Mesenchymal stem cell (in vitro differentiated cells and primary cell): ENCODE data around the gene KRTAP29-1.

Experiments used
- DNase-seq: peaks from one replicate; pipeline ENCODE4 v3.0.0-alpha.2; 2013
- H2AFZ ChIP-seq: one replicate; pipeline ENCODE4 v1.6.1; 2013; ENCODE audit warnings: low read depth, mild to moderate bottlenecking, control low read depth, inconsistent platforms, low read length, moderate library complexity
- H2AK5ac ChIP-seq: 2 replicates; pipeline ENCODE4 v1.6.1; 2013; ENCODE audit warnings: low read length, moderate library complexity, mild to moderate bottlenecking, inconsistent platforms; ENCODE audit not compliant: severe bottlenecking
- H2BK120ac ChIP-seq: one replicate; pipeline ENCODE4 v1.6.1; 2013; ENCODE audit warnings: low read depth, mild to moderate bottlenecking, inconsistent platforms, low read length, moderate library complexity
- H2BK12ac ChIP-seq, 2 experiments: one replicate each; pipeline ENCODE4 v1.6.1; 2013; ENCODE audit warnings: inconsistent platforms in 2 of 2, low read length in 2 of 2, mild to moderate bottlenecking in 2 of 2, moderate library complexity in 2 of 2, control low read depth in 1 of 2
- H2BK15ac ChIP-seq: one replicate; pipeline ENCODE4 v1.6.1; 2013; ENCODE audit warnings: mild to moderate bottlenecking, low read depth, inconsistent platforms; ENCODE audit not compliant: poor library complexity, severe bottlenecking
- H2BK5ac ChIP-seq: 2 replicates; pipeline ENCODE4 v1.6.1; 2013; ENCODE audit warnings: low read depth, mild to moderate bottlenecking, low read length, control low read depth, inconsistent platforms; ENCODE audit not compliant: poor library complexity, severe bottlenecking
- H3K14ac ChIP-seq, 2 experiments: one replicate each; pipeline ENCODE4 v1.6.1; 2013; ENCODE audit warnings: inconsistent platforms in 2 of 2, low read length in 2 of 2, control low read depth in 1 of 2, mild to moderate bottlenecking in 1 of 2, moderate library complexity in 1 of 2
- H3K18ac ChIP-seq, 2 experiments: one replicate each; pipeline ENCODE4 v1.6.1; 2013; ENCODE audit warnings: inconsistent platforms in 2 of 2, low read length in 2 of 2, control low read depth in 1 of 2, low read depth in 1 of 2, mild to moderate bottlenecking in 1 of 2
- H3K23ac ChIP-seq, 2 experiments: one replicate each; pipeline ENCODE4 v1.6.1; 2013; ENCODE audit warnings: inconsistent platforms in 2 of 2, low read length in 2 of 2, mild to moderate bottlenecking in 2 of 2, moderate library complexity in 2 of 2, control low read depth in 1 of 2
- H3K27ac ChIP-seq: 2 replicates; pipeline ENCODE4 v1.5.1; 2013; ENCODE audit warnings: mild to moderate bottlenecking, moderate library complexity, low read length, control low read depth, inconsistent platforms; ENCODE audit not compliant: poor library complexity, severe bottlenecking
- H3K27me3 ChIP-seq, 2 experiments: 2 replicates each; pipeline versions ENCODE4 v1.6.1 to v1.7.0; 2013; ENCODE audit warnings: low read length in 2 of 2, mild to moderate bottlenecking in 2 of 2, moderate library complexity in 2 of 2, control low read depth in 1 of 2, inconsistent platforms in 1 of 2; ENCODE audit not compliant: control insufficient read depth in 1 of 2, insufficient read depth in 1 of 2
- H3K36me3 ChIP-seq, 2 experiments: 2 replicates each; pipeline versions ENCODE4 v1.6.1 to v1.7.0; 2013; ENCODE audit warnings: low read length in 2 of 2, control low read depth in 1 of 2, inconsistent platforms in 1 of 2, low read depth in 1 of 2, mild to moderate bottlenecking in 1 of 2; ENCODE audit not compliant: insufficient read depth in 2 of 2, control insufficient read depth in 1 of 2
- H3K4ac ChIP-seq, 2 experiments: one replicate each; pipeline ENCODE4 v1.6.1; 2013; ENCODE audit warnings: inconsistent platforms in 2 of 2, low read length in 2 of 2, mild to moderate bottlenecking in 2 of 2, moderate library complexity in 2 of 2, control low read depth in 1 of 2, low read depth in 1 of 2
- H3K4me1 ChIP-seq: 2 replicates; pipeline ENCODE4 v1.6.1; 2013; ENCODE audit warnings: low read depth, low read length, control low read depth; ENCODE audit not compliant: control insufficient read depth, insufficient read depth
- H3K4me2 ChIP-seq: 2 replicates; pipeline ENCODE4 v1.6.1; 2013; ENCODE audit warnings: low read length, mild to moderate bottlenecking, inconsistent platforms; ENCODE audit not compliant: poor library complexity, severe bottlenecking
- H3K4me3 ChIP-seq, 2 experiments: 2 replicates each; pipeline versions ENCODE4 v1.5.1 to v1.7.0; 2013; ENCODE audit warnings: low read length in 2 of 2, mild to moderate bottlenecking in 2 of 2, control low read depth in 1 of 2, low read depth in 1 of 2; ENCODE audit not compliant: insufficient read depth in 1 of 2
- H3K79me1 ChIP-seq: replicated peaks from 2 replicates; pipeline ENCODE4 v1.6.1; 2013; ENCODE audit warnings: mild to moderate bottlenecking, control low read depth, low read length, inconsistent platforms; ENCODE audit not compliant: poor library complexity, severe bottlenecking
- H3K9ac ChIP-seq: 2 replicates; pipeline ENCODE4 v1.7.0; 2013; ENCODE audit warnings: mild to moderate bottlenecking, low read length, moderate library complexity
- H3K9me3 ChIP-seq: 2 replicates; pipeline ENCODE4 v1.7.0; 2013; ENCODE audit warnings: mild to moderate bottlenecking, low read length; ENCODE audit not compliant: control insufficient read depth
- H4K8ac ChIP-seq: one replicate; pipeline ENCODE4 v1.6.1; 2013; ENCODE audit warnings: inconsistent platforms, mild to moderate bottlenecking, low read length, moderate library complexity
- H4K91ac ChIP-seq: one replicate; pipeline ENCODE4 v1.6.1; 2013; ENCODE audit warnings: mild to moderate bottlenecking, low read length, inconsistent platforms
- WGBS: methylation state at CpG from one replicate; pipeline ENCODE4 v1.1.7; 2013; ENCODE audit warnings: mixed read lengths; 5-methylcytosine and 5-hydroxymethylcytosine counted together

The KRTAP29-1 gene

DNA sequence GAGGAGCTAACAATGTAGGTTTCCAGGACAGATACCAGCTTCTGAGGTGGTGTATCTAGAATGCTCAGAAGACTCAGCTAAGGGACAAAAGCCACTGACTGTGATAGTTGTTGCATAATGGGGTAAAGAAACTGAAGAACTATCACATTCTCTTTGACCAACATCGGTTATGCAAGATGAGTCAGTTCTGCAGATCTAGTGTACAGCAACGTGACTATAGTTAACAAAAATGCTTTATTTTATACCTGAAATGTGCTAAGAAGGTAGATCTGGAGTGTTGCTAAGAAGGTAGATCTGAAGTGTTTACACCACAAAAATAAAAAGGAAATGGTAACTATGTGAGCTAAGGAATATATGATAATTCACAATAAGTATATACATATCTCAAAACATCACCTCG is 34.9 kb downstream of the KRTAP29-1 start:
- no peak overlapping the region for H2AFZ ChIP-seq
- H2BK12ac ChIP-seq, result no peak overlapping the region
- H3K14ac ChIP-seq, result no peak overlapping the region
- no peaks in the 10 kb centered on the region for H3K79me1 ChIP-seq
- H3K4me2 ChIP-seq, result no peak overlapping the region
- no peak overlapping the region for H3K9ac ChIP-seq
- no peak overlapping the region for H3K27ac ChIP-seq
- no peak overlapping the region for H4K8ac ChIP-seq
- H3K4me3 ChIP-seq, result no peak overlapping the region
- no CpG with 5 or more reads among the region's 3 CpGs for WGBS
- H3K27me3 ChIP-seq, result peaks cover 0 to 21% of the 10 kb centered on the region in 2 experiments
- no peak overlapping the region for H2AK5ac ChIP-seq
- H3K9me3 ChIP-seq, result no peaks in the 10 kb centered on the region
- no peak overlapping the region for H4K91ac ChIP-seq
- no peak overlapping the region for H2BK15ac ChIP-seq
- no peak overlapping the region for H2BK5ac ChIP-seq
- no peaks in the 10 kb centered on the region for H3K36me3 ChIP-seq
- DNase-seq, result no peak
- no peak overlapping the region for H2BK120ac ChIP-seq
- H3K4ac ChIP-seq, result no peak overlapping the region
- no peak overlapping the region for H3K23ac ChIP-seq
- H3K4me1 ChIP-seq, result no peaks in the 10 kb centered on the region
- no peak overlapping the region for H3K18ac ChIP-seq

DNA sequence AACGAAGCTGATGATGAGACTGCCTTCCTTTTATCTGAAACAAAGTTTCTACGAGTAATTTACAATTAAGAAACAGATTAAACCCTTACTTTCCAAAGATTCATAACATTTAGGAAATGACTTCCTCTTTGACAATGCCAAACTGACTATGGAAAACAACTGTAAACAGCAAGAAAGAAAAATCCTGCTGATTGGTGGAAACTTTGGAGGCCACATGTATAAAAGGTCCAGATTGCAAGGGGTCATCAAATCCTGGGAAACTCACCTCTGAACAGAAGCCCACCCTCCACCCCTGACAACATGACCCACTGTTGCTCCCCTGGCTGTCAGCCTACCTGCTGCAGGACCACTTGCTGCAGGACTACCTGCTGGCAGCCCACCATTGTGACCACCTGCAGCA is 37.6 kb downstream of the KRTAP29-1 start, which contains the start of gene KRTAP9-6:
TSS of gene KRTAP9-6 (plus strand) at position 301 of the 400 bp plus-strand sequence. CDS start at position 301, 0 bp downstream.
- Histone ChIP-seq H2BK120ac (no peak within 1 kb of the TSS), H3K4me3 (no peak within 1 kb of the TSS), H4K91ac (no peak within 1 kb of the TSS), H3K79me1 (no peaks in the 10 kb centered on the region), H3K27ac (no peak within 1 kb of the TSS), H3K4me1 (no peaks in the 10 kb centered on the region), H3K23ac (no peak within 1 kb of the TSS), H3K4me2 (no peak within 1 kb of the TSS), H3K27me3 (peaks cover 0 to 22% of the 10 kb centered on the region in 2 experiments), H2BK12ac (no peak within 1 kb of the TSS), H3K4ac (no peak within 1 kb of the TSS), H3K14ac (no peak within 1 kb of the TSS), H2BK5ac (no peak within 1 kb of the TSS), H3K18ac (no peak within 1 kb of the TSS), H3K9me3 (no peaks in the 10 kb centered on the region), H4K8ac (no peak within 1 kb of the TSS), H3K9ac (no peak within 1 kb of the TSS), H2BK15ac (no peak within 1 kb of the TSS), H2AFZ (no peak within 1 kb of the TSS), H3K36me3 (no peaks in the 10 kb centered on the region), H2AK5ac (no peak within 1 kb of the TSS)
- no peak for DNase-seq
- WGBS, result 64% methylated on average over 2 of the region's 2 CpGs

DNA sequence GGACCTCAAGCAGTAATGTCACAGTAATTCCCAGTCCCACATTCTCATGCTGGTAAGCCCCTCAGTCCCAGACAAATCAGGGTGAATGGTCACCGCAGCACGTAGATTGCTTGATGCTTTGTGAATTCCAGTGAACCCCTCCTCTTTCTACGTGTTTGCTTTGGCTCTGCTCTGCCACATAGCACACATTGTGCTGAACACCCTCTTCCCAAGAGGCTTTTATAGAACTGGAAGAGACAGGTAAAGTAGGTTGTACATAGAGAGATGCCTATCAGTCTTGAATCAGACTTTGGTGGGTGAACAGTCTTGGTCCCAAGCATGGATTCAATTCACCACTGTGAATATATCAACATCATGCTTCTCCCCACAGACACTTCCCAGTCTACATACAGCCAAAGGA is 38.1 kb downstream of the KRTAP29-1 start:
- Histone ChIP-seq H3K36me3 (no peaks in the 10 kb centered on the region), H2BK5ac (no peak overlapping the region), H3K4ac (no peak overlapping the region), H3K9ac (no peak overlapping the region), H2BK120ac (no peak overlapping the region), H3K9me3 (no peaks in the 10 kb centered on the region), H3K79me1 (no peaks in the 10 kb centered on the region), H3K4me3 (no peak overlapping the region), H3K4me2 (no peak overlapping the region), H2AFZ (no peak overlapping the region), H3K4me1 (no peaks in the 10 kb centered on the region), H3K14ac (no peak overlapping the region), H3K27me3 (peaks cover 0 to 22% of the 10 kb centered on the region in 2 experiments), H2BK12ac (no peak overlapping the region), H3K27ac (no peak overlapping the region), H4K91ac (no peak overlapping the region), H3K18ac (no peak overlapping the region), H2AK5ac (no peak overlapping the region), H2BK15ac (no peak overlapping the region), H4K8ac (no peak overlapping the region), H3K23ac (no peak overlapping the region)
- 83% methylated on average over 2 of the region's 3 CpGs for WGBS
- no peak for DNase-seq

DNA sequence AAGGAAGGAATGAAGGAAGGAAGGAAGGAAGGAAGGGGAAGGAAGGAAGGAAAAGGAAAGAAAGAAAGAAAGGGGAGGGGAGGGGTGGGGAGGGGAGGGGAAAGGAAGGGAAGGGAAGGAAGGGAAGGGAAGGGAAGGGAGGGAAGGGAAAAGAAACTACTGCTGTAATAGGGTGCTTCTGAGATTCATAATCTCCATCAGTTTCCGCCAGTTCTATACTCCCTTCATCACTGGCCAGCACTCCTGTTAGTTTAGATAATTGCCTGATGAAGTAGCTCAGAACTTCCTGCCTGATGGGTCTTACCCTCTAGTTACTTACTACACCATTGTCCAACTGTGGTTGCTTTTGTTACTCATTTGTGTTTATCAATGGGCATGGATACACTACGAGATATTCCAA is 39.4 kb downstream of the KRTAP29-1 start:
- Histone ChIP-seq H2BK12ac (no peak overlapping the region), H3K4me2 (no peak overlapping the region), H3K4me3 (no peak overlapping the region), H3K36me3 (no peaks in the 10 kb centered on the region), H3K27ac (no peak overlapping the region), H3K9me3 (no peaks in the 10 kb centered on the region), H4K8ac (no peak overlapping the region), H3K23ac (no peak overlapping the region), H2AFZ (no peak overlapping the region), H2BK120ac (no peak overlapping the region), H3K4me1 (no peaks in the 10 kb centered on the region), H3K27me3 (peaks cover 0 to 22% of the 10 kb centered on the region in 2 experiments), H3K14ac (no peak overlapping the region), H4K91ac (no peak overlapping the region), H2BK5ac (no peak overlapping the region), H3K4ac (no peak overlapping the region), H2BK15ac (no peak overlapping the region), H3K18ac (no peak overlapping the region), H3K9ac (no peak overlapping the region), H3K79me1 (no peaks in the 10 kb centered on the region), H2AK5ac (no peak overlapping the region)
- 59% methylated on average over 1 of the region's 2 CpGs for WGBS
- DNase-seq, result no peak
